Liver (tissue), 9 donors: Measurements from ENCODE around the gene PSTK. TPM values are rescaled to one million over a fixed set of nuclear protein-coding genes. Genes with fewer than 3 reads are reported as not detected.

ENCODE experiments used
- DNase-seq: peaks from one replicate; pipeline ENCODE4 v3.0.0-alpha.2; 2017; ENCODE audit warnings: low spot score
- H3K27ac ChIP-seq, 2 donors: one replicate each; pipeline ENCODE4 v1.7.0; 2013; ENCODE audit warnings: inconsistent platforms in 2 of 2, low read length in 2 of 2, control low read depth in 1 of 2, low read depth in 1 of 2, mild to moderate bottlenecking in 1 of 2
- H3K27me3 ChIP-seq, 4 donors: one replicate each; pipeline versions ENCODE4 v1.6.1 to v1.7.0; 2013; ENCODE audit warnings: low read length in 3 of 4, inconsistent platforms in 1 of 4, mild to moderate bottlenecking in 1 of 4, moderate library complexity in 1 of 4; ENCODE audit not compliant: control insufficient read depth in 4 of 4, insufficient read depth in 4 of 4
- H3K36me3 ChIP-seq, 4 donors: one replicate each; pipeline versions ENCODE4 v1.6.1 to v1.7.0; 2013; ENCODE audit warnings: low read length in 3 of 4, mild to moderate bottlenecking in 3 of 4, low read depth in 1 of 4, moderate library complexity in 1 of 4; ENCODE audit not compliant: control insufficient read depth in 4 of 4, insufficient read depth in 3 of 4
- H3K4me1 ChIP-seq, 4 donors: one replicate each; pipeline versions ENCODE4 v1.6.1 to v1.7.0; 2013; ENCODE audit warnings: low read length in 3 of 4, mild to moderate bottlenecking in 3 of 4, moderate library complexity in 1 of 4; ENCODE audit not compliant: control insufficient read depth in 4 of 4, insufficient read depth in 4 of 4
- H3K4me3 ChIP-seq, 3 donors: one replicate each; pipeline versions ENCODE4 v1.6.1 to v1.7.0; 2013; ENCODE audit warnings: low read length in 3 of 3, control low read depth in 1 of 3, low read depth in 1 of 3, mild to moderate bottlenecking in 1 of 3
- H3K9ac ChIP-seq, 2 donors: one replicate each; pipeline ENCODE4 v1.7.0; 2013; ENCODE audit warnings: low read length in 2 of 2, mild to moderate bottlenecking in 2 of 2, moderate library complexity in 2 of 2, control low read depth in 1 of 2, low read depth in 1 of 2
- H3K9me3 ChIP-seq, 4 donors: one replicate each; pipeline versions ENCODE4 v1.6.1 to v1.7.0; 2013; ENCODE audit warnings: low read length in 3 of 4; ENCODE audit not compliant: control insufficient read depth in 4 of 4
- EGR1 ChIP-seq, 2 donors: IDR thresholded peaks; 2 replicates each; pipeline ENCODE4 v1.6.1; 2016 to 2018; ENCODE audit warnings: antibody characterized with exemption in 2 of 2, low read depth in 2 of 2
- FOXA1 ChIP-seq: IDR thresholded peaks from 2 replicates; pipeline ENCODE4 v1.6.1; 2016; ENCODE audit warnings: antibody characterized with exemption
- FOXA2 ChIP-seq: IDR thresholded peaks from 2 replicates; pipeline ENCODE4 v1.6.1; 2016; ENCODE audit warnings: antibody characterized with exemption
- GABPA ChIP-seq, 2 donors: IDR thresholded peaks in 1 of 2; conservative IDR thresholded peaks in 1 of 2; 2 replicates each; pipeline ENCODE4 v1.6.1; 2016; ENCODE audit warnings: antibody characterized with exemption in 2 of 2, mild to moderate bottlenecking in 1 of 2, moderate library complexity in 1 of 2
- HNF4A ChIP-seq, 2 donors: conservative IDR thresholded peaks; 2 replicates each; pipeline ENCODE4 v1.6.1; 2016; ENCODE audit warnings: antibody characterized with exemption in 2 of 2, mild to moderate bottlenecking in 2 of 2
- HNF4G ChIP-seq: IDR thresholded peaks from 2 replicates; pipeline ENCODE4 v1.6.1; 2016; ENCODE audit warnings: antibody characterized with exemption
- JUND ChIP-seq, 2 donors: IDR thresholded peaks; 2 replicates each; pipeline ENCODE4 v1.6.1; 2016; ENCODE audit warnings: antibody characterized with exemption in 2 of 2
- NR2F2 ChIP-seq: IDR thresholded peaks from 2 replicates; pipeline ENCODE4 v1.6.1; 2016; ENCODE audit warnings: antibody characterized with exemption
- RAD21 ChIP-seq, 2 donors: IDR thresholded peaks; 2 replicates each; pipeline ENCODE4 v1.6.1; 2016; ENCODE audit warnings: antibody characterized with exemption in 2 of 2, mild to moderate bottlenecking in 2 of 2
- RXRA ChIP-seq, 2 donors: IDR thresholded peaks; 2 replicates each; pipeline ENCODE4 v1.6.1; 2017 to 2018; ENCODE audit warnings: antibody characterized with exemption in 2 of 2, mild to moderate bottlenecking in 1 of 2
- SP1 ChIP-seq: IDR thresholded peaks from 2 replicates; pipeline ENCODE4 v1.6.1; 2018; ENCODE audit warnings: antibody characterized with exemption, mild to moderate bottlenecking
- TAF1 ChIP-seq: conservative IDR thresholded peaks from 2 replicates; pipeline ENCODE4 v1.6.1; 2016; ENCODE audit warnings: antibody characterized with exemption, mild to moderate bottlenecking
- YY1 ChIP-seq: IDR thresholded peaks from 2 replicates; pipeline ENCODE4 v1.6.1; 2016; ENCODE audit warnings: antibody characterized with exemption, mild to moderate bottlenecking
- WGBS: extraction: QIAGEN DNeasy Blood & Tissue Kit; methylation state at CpG from one replicate; pipeline ENCODE4 v1.1.7; 2013; 5-methylcytosine and 5-hydroxymethylcytosine counted together
- polyA plus RNA-seq, 2 donors: library from polyadenylated mRNA; stranded (reverse) in 1 of 2; unstranded in 1 of 2; fragments of 200-250 nt in 1 of 2; fragments of >200 nt in 1 of 2; fragmentation: Nextera tagmentation in 1 of 2; extraction: Ambion mirVana in 1 of 2; gene quantifications; one replicate each; pipeline versions ENCODE4 v1.2.1 to v1.2.3, GENCODE V29; 2013 to 2015
- total RNA-seq, 2 donors: library from RNA; depleted of rRNA; stranded (reverse); fragments of >200 nt; gene quantifications; one replicate each; pipeline ENCODE4 v1.2.3, GENCODE V29; 2014
- TF ChIP-seq, protein P1 (sequence below): IDR thresholded peaks from 2 replicates; pipeline ENCODE4 v1.6.1; 2016; ENCODE audit warnings: antibody characterized with exemption
- TF ChIP-seq, protein P2 (sequence below): fragments of 150-350 bp; IDR thresholded peaks from 2 replicates; pipeline ENCODE4 v1.5.1; 2017; ENCODE audit warnings: improper control_type of control experiment, low read depth, low read length; ENCODE audit not compliant: missing input control
- TF ChIP-seq, protein P3 (sequence below): IDR thresholded peaks from 2 replicates; pipeline ENCODE4 v1.6.1; 2016; ENCODE audit warnings: antibody characterized with exemption, mild to moderate bottlenecking
- TF ChIP-seq, protein P4 (sequence below): IDR thresholded peaks from 2 replicates; pipeline ENCODE4 v1.6.1; 2016; ENCODE audit warnings: antibody characterized with exemption
- TF ChIP-seq, protein P5 (sequence below): IDR thresholded peaks from 2 replicates; pipeline ENCODE4 v1.6.1; 2016; ENCODE audit warnings: antibody characterized with exemption
- donor health status: healthy.
- donor health status: healthy.
- donor health status: healthy.
- donor health status: healthy.
- donor health status: healthy.

Gene PSTK
- total and polyA plus RNA-seq, 4 donors = 2.3 to 5.1 (median 3.5) TPM

DNA sequence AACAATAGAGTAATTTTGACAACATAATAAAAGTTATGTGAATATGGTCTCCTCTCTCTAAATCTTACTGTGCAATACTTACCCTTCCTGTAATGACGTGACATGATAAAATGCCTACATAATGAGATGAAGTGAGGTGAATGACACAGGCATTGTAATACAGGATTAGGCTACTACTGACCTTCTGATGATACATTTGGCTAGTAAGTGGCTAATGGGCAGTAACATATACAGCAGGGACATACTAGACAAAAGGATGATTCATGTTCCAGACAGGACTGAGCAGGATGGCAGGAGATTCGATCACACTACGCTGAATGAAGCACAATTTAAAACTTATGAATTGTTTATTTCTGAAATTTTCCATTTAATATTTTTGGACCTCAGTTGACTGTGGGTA lies 30.9 kb upstream of the PSTK start:
- no peak overlapping the region for H3K9ac ChIP-seq
- H3K4me3 ChIP-seq = no peak overlapping the region
- TF ChIP-seq FOXA1 = no peak
- no peak for TF ChIP-seq GABPA (IDR thresholded peaks at IDR 0.05 in 1 of 2, conservative IDR thresholded peaks at IDR 0.05 in 1 of 2)
- no peak for TF ChIP-seq YY1
- TF ChIP-seq, protein P1, sequence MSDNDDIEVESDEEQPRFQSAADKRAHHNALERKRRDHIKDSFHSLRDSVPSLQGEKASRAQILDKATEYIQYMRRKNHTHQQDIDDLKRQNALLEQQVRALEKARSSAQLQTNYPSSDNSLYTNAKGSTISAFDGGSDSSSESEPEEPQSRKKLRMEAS = no peak
- DNase-seq = no peak
- H3K27me3 ChIP-seq = no peaks in the 10 kb centered on the region
- H3K27ac ChIP-seq = no peak overlapping the region
- H3K4me1 ChIP-seq = peaks cover 3 to 10% (median 5%) of the 10 kb centered on the region in 4 donors
- WGBS = 98% methylated on average over 3 of the region's 3 CpGs
- peaks cover 3 to 16% (median 12%) of the 10 kb centered on the region in 4 donors for H3K36me3 ChIP-seq
- H3K9me3 ChIP-seq = no peaks in the 10 kb centered on the region

DNA sequence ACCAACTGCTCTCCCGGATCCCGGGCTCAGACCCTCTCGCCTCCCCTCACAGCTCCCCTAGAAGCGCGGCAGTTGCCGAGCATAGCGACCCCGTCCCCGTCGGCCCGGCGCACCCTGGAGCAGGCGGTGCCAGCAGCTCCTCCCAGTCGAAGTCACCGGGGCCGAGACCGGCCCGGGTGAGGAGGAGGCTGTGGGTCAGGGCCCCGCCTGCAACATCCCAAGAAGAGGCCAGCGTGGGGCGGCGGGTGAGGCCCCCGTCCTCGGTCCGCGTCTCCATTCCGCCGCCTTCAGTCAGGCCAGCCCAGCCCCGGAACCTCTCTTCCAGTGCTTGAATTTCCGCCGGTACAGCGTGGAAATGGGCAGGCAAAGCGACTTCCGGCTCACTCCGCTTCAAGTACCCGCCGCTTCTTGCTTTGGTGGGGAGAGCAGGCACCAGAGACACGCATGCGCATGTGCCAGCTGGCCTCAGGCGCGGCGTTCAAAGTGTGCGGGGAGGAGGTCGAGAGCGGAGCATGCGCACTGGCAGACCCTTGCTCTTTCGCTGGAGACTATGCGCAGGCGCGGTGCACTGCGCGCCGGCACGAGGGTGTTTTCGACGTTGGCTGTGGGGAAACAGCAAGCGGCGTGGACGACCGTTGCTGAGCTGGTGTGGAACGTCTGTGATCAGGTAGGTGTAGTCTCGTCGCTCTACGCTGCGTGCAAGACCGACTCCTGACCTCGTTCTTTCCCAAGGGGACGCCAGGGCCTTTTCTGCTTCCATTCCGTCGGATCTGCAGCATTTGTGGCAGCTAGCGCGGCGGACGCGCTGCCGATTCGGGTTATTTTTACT lies 26.1 kb upstream of the PSTK start, which contains the start of gene C10orf88:
Gene C10orf88 (minus strand): TSS at position 326 of the 829 bp plus-strand sequence. CDS start 49 bp downstream, at position 277.
- no peak for TF ChIP-seq FOXA2
- TF ChIP-seq HNF4G = no peak
- peak; percentile 43 for TF ChIP-seq SP1
- peak; percentile 38 to 48 for TF ChIP-seq RXRA (IDR thresholded peaks at IDR 0.05)
- no peak for TF ChIP-seq TAF1
- no peak for TF ChIP-seq NR2F2
- peak in 1 of 2 donors; percentile 33 for TF ChIP-seq HNF4A (conservative IDR thresholded peaks at IDR 0.05)
- TF ChIP-seq, protein P2, sequence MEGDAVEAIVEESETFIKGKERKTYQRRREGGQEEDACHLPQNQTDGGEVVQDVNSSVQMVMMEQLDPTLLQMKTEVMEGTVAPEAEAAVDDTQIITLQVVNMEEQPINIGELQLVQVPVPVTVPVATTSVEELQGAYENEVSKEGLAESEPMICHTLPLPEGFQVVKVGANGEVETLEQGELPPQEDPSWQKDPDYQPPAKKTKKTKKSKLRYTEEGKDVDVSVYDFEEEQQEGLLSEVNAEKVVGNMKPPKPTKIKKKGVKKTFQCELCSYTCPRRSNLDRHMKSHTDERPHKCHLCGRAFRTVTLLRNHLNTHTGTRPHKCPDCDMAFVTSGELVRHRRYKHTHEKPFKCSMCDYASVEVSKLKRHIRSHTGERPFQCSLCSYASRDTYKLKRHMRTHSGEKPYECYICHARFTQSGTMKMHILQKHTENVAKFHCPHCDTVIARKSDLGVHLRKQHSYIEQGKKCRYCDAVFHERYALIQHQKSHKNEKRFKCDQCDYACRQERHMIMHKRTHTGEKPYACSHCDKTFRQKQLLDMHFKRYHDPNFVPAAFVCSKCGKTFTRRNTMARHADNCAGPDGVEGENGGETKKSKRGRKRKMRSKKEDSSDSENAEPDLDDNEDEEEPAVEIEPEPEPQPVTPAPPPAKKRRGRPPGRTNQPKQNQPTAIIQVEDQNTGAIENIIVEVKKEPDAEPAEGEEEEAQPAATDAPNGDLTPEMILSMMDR = no peak
- TF ChIP-seq, protein P3, sequence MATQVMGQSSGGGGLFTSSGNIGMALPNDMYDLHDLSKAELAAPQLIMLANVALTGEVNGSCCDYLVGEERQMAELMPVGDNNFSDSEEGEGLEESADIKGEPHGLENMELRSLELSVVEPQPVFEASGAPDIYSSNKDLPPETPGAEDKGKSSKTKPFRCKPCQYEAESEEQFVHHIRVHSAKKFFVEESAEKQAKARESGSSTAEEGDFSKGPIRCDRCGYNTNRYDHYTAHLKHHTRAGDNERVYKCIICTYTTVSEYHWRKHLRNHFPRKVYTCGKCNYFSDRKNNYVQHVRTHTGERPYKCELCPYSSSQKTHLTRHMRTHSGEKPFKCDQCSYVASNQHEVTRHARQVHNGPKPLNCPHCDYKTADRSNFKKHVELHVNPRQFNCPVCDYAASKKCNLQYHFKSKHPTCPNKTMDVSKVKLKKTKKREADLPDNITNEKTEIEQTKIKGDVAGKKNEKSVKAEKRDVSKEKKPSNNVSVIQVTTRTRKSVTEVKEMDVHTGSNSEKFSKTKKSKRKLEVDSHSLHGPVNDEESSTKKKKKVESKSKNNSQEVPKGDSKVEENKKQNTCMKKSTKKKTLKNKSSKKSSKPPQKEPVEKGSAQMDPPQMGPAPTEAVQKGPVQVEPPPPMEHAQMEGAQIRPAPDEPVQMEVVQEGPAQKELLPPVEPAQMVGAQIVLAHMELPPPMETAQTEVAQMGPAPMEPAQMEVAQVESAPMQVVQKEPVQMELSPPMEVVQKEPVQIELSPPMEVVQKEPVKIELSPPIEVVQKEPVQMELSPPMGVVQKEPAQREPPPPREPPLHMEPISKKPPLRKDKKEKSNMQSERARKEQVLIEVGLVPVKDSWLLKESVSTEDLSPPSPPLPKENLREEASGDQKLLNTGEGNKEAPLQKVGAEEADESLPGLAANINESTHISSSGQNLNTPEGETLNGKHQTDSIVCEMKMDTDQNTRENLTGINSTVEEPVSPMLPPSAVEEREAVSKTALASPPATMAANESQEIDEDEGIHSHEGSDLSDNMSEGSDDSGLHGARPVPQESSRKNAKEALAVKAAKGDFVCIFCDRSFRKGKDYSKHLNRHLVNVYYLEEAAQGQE = peak; percentile 79
- TF ChIP-seq, protein P4, sequence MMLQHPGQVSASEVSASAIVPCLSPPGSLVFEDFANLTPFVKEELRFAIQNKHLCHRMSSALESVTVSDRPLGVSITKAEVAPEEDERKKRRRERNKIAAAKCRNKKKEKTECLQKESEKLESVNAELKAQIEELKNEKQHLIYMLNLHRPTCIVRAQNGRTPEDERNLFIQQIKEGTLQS = no peak
- peak; percentile 90 to 97 for TF ChIP-seq GABPA (IDR thresholded peaks at IDR 0.05 in 1 of 2, conservative IDR thresholded peaks at IDR 0.05 in 1 of 2)
- TF ChIP-seq, protein P5, sequence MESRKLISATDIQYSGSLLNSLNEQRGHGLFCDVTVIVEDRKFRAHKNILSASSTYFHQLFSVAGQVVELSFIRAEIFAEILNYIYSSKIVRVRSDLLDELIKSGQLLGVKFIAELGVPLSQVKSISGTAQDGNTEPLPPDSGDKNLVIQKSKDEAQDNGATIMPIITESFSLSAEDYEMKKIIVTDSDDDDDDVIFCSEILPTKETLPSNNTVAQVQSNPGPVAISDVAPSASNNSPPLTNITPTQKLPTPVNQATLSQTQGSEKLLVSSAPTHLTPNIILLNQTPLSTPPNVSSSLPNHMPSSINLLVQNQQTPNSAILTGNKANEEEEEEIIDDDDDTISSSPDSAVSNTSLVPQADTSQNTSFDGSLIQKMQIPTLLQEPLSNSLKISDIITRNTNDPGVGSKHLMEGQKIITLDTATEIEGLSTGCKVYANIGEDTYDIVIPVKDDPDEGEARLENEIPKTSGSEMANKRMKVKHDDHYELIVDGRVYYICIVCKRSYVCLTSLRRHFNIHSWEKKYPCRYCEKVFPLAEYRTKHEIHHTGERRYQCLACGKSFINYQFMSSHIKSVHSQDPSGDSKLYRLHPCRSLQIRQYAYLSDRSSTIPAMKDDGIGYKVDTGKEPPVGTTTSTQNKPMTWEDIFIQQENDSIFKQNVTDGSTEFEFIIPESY = peak; percentile 92
- no peak for TF ChIP-seq JUND (IDR thresholded peaks at IDR 0.05)
- TF ChIP-seq EGR1 (IDR thresholded peaks at IDR 0.05; ENCODE audit: low read depth in 2 of 2) = no peak
- TF ChIP-seq, protein P1 = peak; percentile 100
- TF ChIP-seq RAD21 (IDR thresholded peaks at IDR 0.05) = peak; percentile 33 to 46
- TF ChIP-seq FOXA1 = no peak
- peak; percentile 95 for TF ChIP-seq YY1
- H3K9ac ChIP-seq = peak within 1 kb of the TSS in 1 of 2 donors; percentile 10
- 6% methylated on average over 77 of the region's 77 CpGs for WGBS
- H3K27me3 ChIP-seq = no peaks in the 10 kb centered on the region
- peaks cover 0 to 5% (median 2%) of the 10 kb centered on the region in 4 donors for H3K36me3 ChIP-seq
- peak within 1 kb of the TSS; percentile 55 to 90 (median 70) for H3K4me3 ChIP-seq
- H3K9me3 ChIP-seq = no peaks in the 10 kb centered on the region
- peak within 1 kb of the TSS in 1 of 2 donors; percentile 52 for H3K27ac ChIP-seq
- peaks cover 3 to 13% (median 7%) of the 10 kb centered on the region in 4 donors for H3K4me1 ChIP-seq
- DNase-seq = peak; percentile 95
